Fibroblast of peridontal ligament (primary cell): ENCODE results near the gene PCDHB9.

Experiments
- DNase-seq: peaks from one replicate; pipeline ENCODE4 v3.0.0-alpha.2; 2010; ENCODE audit errors: extremely low read depth

PCDHB9 gene

DNA sequence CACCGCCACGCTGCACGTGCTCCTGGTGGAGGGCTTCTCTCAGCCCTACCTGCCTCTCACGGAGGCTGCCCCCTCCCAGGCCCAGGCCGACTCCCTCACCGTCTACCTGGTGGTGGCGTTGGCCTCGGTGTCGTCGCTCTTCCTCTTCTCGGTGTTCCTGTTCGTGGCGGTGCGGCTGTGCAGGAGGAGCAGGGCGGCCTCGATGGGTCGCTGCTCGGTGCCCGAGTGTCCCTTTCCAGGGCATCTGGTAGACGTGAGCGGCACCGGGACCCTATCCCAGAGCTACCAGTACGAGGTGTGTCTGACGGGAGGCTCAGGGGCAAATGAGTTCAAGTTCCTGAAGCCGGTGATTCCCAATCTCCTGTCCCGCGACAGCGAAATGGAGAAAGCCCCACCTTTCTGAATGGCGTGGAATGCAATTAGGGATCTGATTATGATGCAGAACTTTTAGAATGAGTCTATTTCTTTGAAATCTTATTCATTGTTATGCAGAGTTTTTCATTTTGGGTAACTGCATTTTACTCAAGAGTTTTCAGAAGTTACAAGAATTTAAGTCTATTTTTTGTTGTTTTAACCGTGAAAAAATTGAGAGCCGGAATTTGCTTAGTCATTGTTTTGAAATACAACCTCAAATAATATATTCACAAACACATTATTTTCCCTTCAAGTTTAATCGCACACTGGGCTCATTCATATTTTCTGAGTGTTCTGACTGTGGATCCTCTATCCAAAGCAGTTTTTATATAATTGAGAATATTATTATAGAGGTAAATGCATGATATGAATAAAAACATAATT, 49.8 kb downstream of the PCDHB9 start:
- DNase-seq: no peak
